Measurements from ENCODE around the gene NCOA6. TPM values are rescaled to one million over a fixed set of nuclear protein-coding genes. Genes with fewer than 3 reads are reported as not detected.

The NCOA6 gene
- total RNA-seq, 4 donors from 2014 or later = 3.1 to 39.2 (median 10.5) TPM

- H3K4me1 ChIP-seq = no peaks in the 10 kb centered on the region
- DNase-seq = no peak
- H3K9me3 ChIP-seq = no peaks in the 10 kb centered on the region
- no peak overlapping the region for H3K27ac ChIP-seq
- no peaks in the 10 kb centered on the region for H3K36me3 ChIP-seq
- no peak overlapping the region for H3K4me3 ChIP-seq
- intact Hi-C loops (cut with DNase I; ENCODE audit: low total_unique reads) = no loop called here
- H3K27me3 ChIP-seq = no peaks in the 10 kb centered on the region
- TF ChIP-seq POLR2A (IDR thresholded peaks at IDR 0.05) (no peak), CTCF (IDR thresholded peaks at IDR 0.05) (no peak)
Measured at GRCh38 chr20:34711813-34712430, 113.5 kb downstream of the NCOA6 start.

GRCh38 chr20:34710861-34711574 lies 114.4 kb downstream of the NCOA6 start:
- DNase-seq = no peak
- Histone ChIP-seq H3K4me3 (no peak overlapping the region), H3K27ac (peak overlapping the region in 1 of 2 donors; percentile 93), H3K36me3 (no peaks in the 10 kb centered on the region), H3K4me1 (no peaks in the 10 kb centered on the region), H3K27me3 (no peaks in the 10 kb centered on the region), H3K9me3 (no peaks in the 10 kb centered on the region)
- TF ChIP-seq POLR2A (IDR thresholded peaks at IDR 0.05) = no peak
- TF ChIP-seq CTCF (IDR thresholded peaks at IDR 0.05) = no peak
- intact Hi-C loops (cut with DNase I; ENCODE audit: low total_unique reads) = no loop called here

GRCh38 chr20:34710568-34710839 lies 114.9 kb downstream of the NCOA6 start:
- H3K27ac ChIP-seq = peak overlapping the region; percentile 88 to 93
- H3K4me1 ChIP-seq = no peaks in the 10 kb centered on the region

GRCh38 chr20:34709831-34710567 lies 115.5 kb downstream of the NCOA6 start:
- Histone ChIP-seq H3K9me3 (no peaks in the 10 kb centered on the region), H3K4me1 (no peaks in the 10 kb centered on the region), H3K27ac (peak overlapping the region; percentile 88 to 93), H3K27me3 (no peaks in the 10 kb centered on the region), H3K4me3 (peak overlapping the region; percentile 53 to 59), H3K36me3 (no peaks in the 10 kb centered on the region)
- peak in 1 of 2 donors; percentile 82 for DNase-seq
- TF ChIP-seq POLR2A (IDR thresholded peaks at IDR 0.05) = peak in 1 of 2 donors; percentile 39
- peak in 2 of 4 experiments; percentile 12 to 32 for TF ChIP-seq CTCF (IDR thresholded peaks at IDR 0.05)
- intact Hi-C loops (cut with DNase I; ENCODE audit: low total_unique reads) = no loop called here

More at GRCh38 chr20:34710568-34710839, 114.9 kb downstream of the NCOA6 start:
- Histone ChIP-seq H3K36me3 (no peaks in the 10 kb centered on the region), H3K27me3 (no peaks in the 10 kb centered on the region), H3K9me3 (no peaks in the 10 kb centered on the region), H3K4me3 (peak overlapping the region in 1 of 2 donors; percentile 59)
- DNase-seq = no peak
- TF ChIP-seq CTCF (IDR thresholded peaks at IDR 0.05) = no peak
- TF ChIP-seq POLR2A (IDR thresholded peaks at IDR 0.05) = no peak
- intact Hi-C loops (cut with DNase I; ENCODE audit: low total_unique reads) = no loop called here

All from uterus (tissue), 4 donors.